NCI-H146 treated with DMSO at 0.1 percent for 48 hours (cell line): ENCODE results near the gene LYPD6.
"Not testable (repeated sequence)": the region's sequence is repeated elsewhere in the genome, so short reads cannot be mapped to it uniquely, and the experiment has no call there.

Experiments
- DNase-seq: peaks from one replicate; lab custom pipeline; 2025; ENCODE audit not compliant: unreplicated experiment; lab: John Stamatoyannopoulos, UW

The LYPD6 gene, protein sequence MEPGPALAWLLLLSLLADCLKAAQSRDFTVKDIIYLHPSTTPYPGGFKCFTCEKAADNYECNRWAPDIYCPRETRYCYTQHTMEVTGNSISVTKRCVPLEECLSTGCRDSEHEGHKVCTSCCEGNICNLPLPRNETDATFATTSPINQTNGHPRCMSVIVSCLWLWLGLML

GRCh38 chr2:149330127-149331022, at the start of gene LYPD6:
TSS of gene LYPD6 (plus strand) at chr2:149330587. CDS start at chr2:149437709, 107,122 bp downstream.
- DNase-seq, result peak; percentile 18

GRCh38 chr2:149281441-149281840, 48.9 kb upstream of the LYPD6 start:
- no peak for DNase-seq

DNA sequence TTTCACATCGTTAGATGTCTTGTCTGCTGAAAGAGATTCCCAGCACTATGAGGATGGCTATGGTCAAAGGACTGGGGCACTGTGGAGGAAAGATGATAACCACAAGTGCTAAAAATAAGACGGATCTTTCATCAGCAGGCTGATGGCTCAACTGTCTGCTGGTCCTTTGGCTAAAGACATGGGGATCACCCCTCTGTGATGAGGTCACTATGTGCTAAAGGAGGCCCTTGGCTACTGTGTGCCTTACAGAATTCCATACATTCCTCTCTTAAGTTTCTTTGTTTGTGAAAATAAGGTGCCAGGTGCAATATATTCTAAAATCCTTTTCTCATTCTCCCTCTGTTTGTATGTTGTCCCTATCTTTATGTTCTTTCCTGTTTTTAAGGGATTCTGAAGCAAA, 39.7 kb upstream of the LYPD6 start:
- DNase-seq, result no peak

GRCh38 chr2:149291881-149292280, 38.5 kb upstream of the LYPD6 start:
- no peak for DNase-seq

GRCh38 chr2:149296031-149296430, 34.4 kb upstream of the LYPD6 start:
- DNase-seq, result no peak

- no peak for DNase-seq
These were observed 23.4 kb upstream of the LYPD6 start for GRCh38 chr2:149307014-149307413.

GRCh38 chr2:149310349-149310748, 20.0 kb upstream of the LYPD6 start:
- no peak for DNase-seq

- DNase-seq, result no peak
These were observed 18.3 kb upstream of the LYPD6 start for GRCh38 chr2:149312039-149312438.

DNA sequence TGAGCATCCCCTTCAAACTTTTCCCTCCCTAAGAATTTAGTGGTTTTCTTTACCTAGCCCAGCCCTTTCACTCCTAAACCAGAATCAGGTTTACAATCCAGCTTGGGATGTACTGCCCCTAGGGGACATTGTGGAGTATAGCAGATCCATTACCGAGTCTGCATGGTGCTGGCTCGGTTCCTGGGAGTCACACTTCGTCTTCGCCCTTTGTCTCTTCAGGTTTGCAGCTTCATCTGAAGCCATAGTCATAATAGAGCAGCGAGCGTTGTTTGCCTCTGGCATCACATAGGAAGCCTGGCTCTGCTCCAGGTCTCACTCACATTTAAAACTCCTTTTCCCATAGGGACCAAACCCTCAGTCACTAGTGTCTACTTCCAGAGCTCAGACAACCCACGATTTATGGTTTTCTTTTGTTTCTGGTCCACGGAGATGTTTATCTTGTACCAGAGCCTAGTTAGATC, 16.8 kb upstream of the LYPD6 start:
- peak; percentile 1 for DNase-seq

DNA sequence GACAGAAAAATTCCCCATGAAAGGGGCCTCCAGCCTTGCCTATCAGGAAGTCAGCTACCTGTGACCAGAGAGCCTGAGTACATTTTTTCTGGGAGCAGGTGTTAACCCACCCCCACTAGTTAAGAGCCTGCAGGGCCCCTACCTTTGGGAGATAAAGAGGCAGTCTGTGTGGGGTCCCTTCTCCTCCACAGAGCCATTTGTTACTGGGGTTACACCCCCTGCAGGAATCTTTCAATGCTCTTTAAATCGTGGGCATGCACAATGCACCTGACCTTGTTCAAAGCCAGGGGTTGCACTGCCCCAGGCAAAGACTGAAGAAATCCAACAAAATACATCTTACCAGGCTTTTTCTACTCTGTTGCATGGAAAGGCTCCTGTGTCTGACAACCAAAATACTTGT, 15.7 kb upstream of the LYPD6 start:
- no peak for DNase-seq

DNA sequence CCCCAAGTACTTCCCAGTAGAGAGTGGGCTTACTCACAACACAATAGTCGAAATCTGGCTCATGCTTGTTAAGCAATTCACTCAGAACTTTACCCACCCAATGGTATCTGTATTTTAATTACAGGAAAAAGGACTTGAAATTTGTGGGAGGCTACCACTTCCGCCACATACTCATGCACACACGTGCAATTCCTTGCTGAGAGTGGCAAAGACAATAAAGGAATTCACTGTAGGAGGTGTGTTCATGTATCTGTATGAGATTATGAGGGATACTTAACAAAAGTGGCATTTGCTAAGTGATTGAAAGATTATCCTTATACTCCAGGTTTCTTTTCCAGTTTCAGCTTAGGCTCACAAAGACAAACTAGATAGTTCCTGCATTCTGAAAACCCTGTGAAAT, 14.9 kb upstream of the LYPD6 start:
- DNase-seq, result no peak

DNA sequence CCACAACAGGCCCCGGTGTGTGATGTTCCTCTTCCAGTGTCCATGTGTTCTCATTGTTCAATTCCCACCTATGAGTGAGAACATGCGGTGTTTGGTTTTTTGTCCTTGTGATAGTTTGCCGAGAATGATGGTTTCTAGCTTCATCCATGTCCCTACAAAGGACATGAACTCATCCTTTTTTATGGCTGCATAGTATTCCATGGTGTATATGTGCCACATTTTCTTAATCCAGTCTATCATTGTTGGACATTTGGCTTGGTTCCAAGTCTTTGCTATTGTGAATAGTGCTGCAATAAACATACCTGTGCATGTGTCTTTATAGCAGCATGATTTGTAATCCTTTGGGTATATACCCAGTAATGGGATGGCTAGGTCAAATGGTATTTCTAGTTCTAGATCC, 11.8 kb upstream of the LYPD6 start:
- DNase-seq, result not testable (repeated sequence)

DNA sequence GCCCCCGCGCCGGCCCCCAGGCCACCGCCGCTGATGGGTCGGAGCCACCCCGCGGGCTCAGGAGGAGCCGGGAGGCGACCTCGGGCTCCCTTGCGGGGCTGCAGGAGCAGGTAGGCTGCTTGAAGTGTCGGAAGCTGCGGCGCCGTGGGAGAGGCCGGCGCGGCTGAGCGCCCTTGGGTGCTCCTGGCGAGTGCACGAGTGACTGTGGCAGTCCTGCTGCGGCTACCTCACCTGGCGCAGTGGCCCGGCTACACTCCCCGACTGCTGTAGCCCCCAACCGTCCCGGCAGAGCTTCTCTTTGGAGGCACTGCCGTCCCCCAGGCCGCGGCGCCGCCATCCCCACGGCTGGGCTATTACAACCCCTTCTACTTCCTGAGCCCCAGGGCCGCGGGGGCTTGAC, 10.0 kb upstream of the LYPD6 start:
- DNase-seq, result no peak

DNA sequence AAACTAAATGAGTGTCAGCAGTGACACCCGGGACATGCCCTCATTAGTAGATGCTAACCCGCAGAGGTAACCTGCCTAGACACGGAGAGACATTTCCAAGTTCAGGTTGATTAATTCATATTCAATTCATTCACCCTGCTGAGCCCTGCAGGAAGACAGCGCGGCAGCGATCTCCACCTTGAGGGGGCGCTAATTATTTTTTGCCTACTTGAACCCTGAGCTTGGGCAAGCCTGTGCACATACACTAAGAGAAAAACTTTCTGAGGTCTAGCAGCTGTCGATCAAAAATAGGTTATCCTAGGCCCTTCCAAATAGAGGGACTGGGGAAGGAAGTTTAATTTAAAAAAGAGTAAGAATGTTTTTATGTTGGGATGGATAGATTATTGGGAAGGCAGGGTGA, 1.3 kb upstream of the LYPD6 start:
- no peak for DNase-seq

DNA sequence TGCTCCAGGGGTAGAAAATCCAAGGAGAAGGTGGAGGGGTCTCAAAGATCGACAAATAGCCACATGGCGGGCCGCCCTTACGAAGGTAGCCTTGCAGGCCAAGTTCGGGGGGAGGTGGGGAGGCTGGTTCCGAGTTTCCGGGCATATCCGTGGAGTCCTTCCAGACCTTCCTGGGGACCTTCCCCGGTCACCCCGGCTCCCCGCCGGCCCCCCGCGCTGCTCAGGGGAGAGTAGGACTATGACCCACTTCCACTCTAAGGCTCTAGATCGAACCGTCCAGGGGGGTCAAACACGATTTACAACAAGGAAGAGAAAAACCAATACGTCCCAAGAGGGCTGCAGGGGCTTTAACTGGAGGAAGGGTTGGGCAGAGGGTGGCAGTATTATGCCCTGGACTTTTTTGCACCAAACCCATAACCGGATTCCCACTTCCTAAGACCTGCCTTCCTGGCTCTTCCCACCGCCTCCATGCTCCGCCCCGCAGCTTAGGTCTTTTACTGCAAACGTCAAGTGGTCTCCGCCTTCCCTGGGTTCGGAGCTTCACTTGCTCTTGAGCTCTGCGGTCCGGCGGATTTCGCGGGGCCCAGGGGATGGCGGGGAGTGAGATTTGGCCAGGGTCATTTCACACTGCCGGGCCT, 779 bp upstream of the LYPD6 start:
- DNase-seq, result no peak

DNA sequence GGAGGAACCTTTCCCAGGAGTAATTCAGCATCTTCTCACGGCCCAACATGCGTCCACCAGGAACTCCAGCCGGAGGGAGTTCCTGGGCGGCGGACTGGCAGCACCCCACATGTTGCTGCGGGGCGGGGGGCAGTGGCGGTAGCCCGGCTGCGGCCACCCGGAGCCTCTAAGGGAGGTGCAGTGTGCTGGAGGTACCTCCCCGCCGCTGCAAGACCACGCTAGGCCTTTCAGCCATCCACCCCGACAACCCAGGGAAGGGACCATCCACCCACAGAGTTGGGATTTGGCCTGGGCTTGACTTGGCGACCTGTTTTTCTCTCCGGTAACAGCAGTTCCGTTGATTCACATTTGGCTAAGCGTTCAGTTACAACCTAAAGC, 625 bp downstream of the LYPD6 start:
- no peak for DNase-seq

DNA sequence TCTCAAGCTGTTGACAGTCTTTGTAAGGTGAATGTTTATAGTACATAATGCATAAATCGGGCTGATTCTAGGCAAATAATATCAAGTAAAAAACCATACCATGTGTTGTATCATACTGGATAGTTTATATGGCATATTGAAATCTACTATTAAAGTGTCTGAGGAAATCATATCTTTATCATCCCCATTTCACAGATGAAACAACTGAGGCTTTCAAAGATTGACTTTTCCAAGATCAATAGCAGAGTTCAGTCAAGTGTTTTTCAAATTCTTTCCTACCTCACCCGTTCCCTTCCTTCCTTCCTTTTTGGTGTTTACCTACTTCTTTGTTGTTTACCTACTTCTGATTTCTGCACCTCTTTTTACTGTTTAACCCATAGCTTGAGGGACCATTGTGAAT, 2.0 kb downstream of the LYPD6 start:
- DNase-seq, result no peak

- no peak for DNase-seq
These were observed 3.2 kb downstream of the LYPD6 start for GRCh38 chr2:149333636-149334035.

- no peak for DNase-seq
These were observed 3.8 kb downstream of the LYPD6 start for GRCh38 chr2:149334156-149334555.

GRCh38 chr2:149339324-149339723, 8.9 kb downstream of the LYPD6 start:
- no peak for DNase-seq

GRCh38 chr2:149342509-149342908, 12.1 kb downstream of the LYPD6 start:
- DNase-seq, result no peak

GRCh38 chr2:149344105-149344504, 13.7 kb downstream of the LYPD6 start:
- DNase-seq, result no peak
